Coronary artery (tissue), 2 donors: ENCODE measurements around the gene TOMM40L.

Source experiments
- DNase-seq: peaks from one replicate; pipeline ENCODE4 v3.0.0-alpha.2; 2017; ENCODE audit warnings: low spot score
- H3K27ac ChIP-seq, 2 donors: fragments of 200-600 bp; sonication (generic); one replicate each; pipeline ENCODE4 v1.5.1; 2016 to 2019
- H3K4me3 ChIP-seq: fragments of 200-600 bp; sonication (generic); 2 replicates; pipeline ENCODE4 v1.5.1; 2016; ENCODE audit warnings: mild to moderate bottlenecking, moderate library complexity
- CTCF ChIP-seq: fragments of 200-600 bp; sonication (generic); IDR thresholded peaks from one replicate; pipeline ENCODE4 v1.5.1; 2019; ENCODE audit warnings: antibody characterized with exemption

Gene TOMM40L

GRCh38 chr1:161229896-161230295, 4.0 kb downstream of the TOMM40L start:
- Histone ChIP-seq H3K4me3 (no peak overlapping the region), H3K27ac (no peak overlapping the region)
- DNase-seq = no peak
- no peak for TF ChIP-seq CTCF

- no peak for TF ChIP-seq CTCF
- H3K27ac ChIP-seq = no peak overlapping the region
- H3K4me3 ChIP-seq = no peak overlapping the region
- no peak for DNase-seq
Observed at GRCh38 chr1:161230762-161231161, 4.9 kb downstream of the TOMM40L start.

GRCh38 chr1:161233102-161233501, 7.2 kb downstream of the TOMM40L start:
- Histone ChIP-seq H3K4me3 (no peak overlapping the region), H3K27ac (no peak overlapping the region)
- DNase-seq = no peak
- no peak for TF ChIP-seq CTCF

GRCh38 chr1:161235957-161236775, 10.3 kb downstream of the TOMM40L start:
- no peak for DNase-seq
- no peak for TF ChIP-seq CTCF
- Histone ChIP-seq H3K4me3 (no peak overlapping the region), H3K27ac (no peak overlapping the region)

GRCh38 chr1:161238039-161238473, 12.2 kb downstream of the TOMM40L start, which contains the start of gene NR1I3:
Gene NR1I3 (minus strand): TSS chr1:161238203. CDS start chr1:161236565, 1,638 bp downstream.
- no peak for TF ChIP-seq CTCF
- no peak within 1 kb of the TSS for H3K27ac ChIP-seq
- no peak for DNase-seq
- H3K4me3 ChIP-seq = no peak within 1 kb of the TSS

- H3K27ac ChIP-seq = no peak overlapping the region
- no peak for DNase-seq
- no peak overlapping the region for H3K4me3 ChIP-seq
- TF ChIP-seq CTCF = no peak
Observed at GRCh38 chr1:161241682-161242081, 15.8 kb downstream of the TOMM40L start.

GRCh38 chr1:161242313-161242712, 16.5 kb downstream of the TOMM40L start:
- DNase-seq = no peak
- no peak overlapping the region for H3K27ac ChIP-seq
- no peak for TF ChIP-seq CTCF
- no peak overlapping the region for H3K4me3 ChIP-seq
